ENCODE data around the gene CAPSL.
"Not testable (repeated sequence)": the region's sequence is repeated elsewhere in the genome, so short reads cannot be mapped to it uniquely, and the experiment has no call there.

Gene CAPSL

GRCh38 chr5:35870605-35871004 is 67.8 kb downstream of the CAPSL start:
- no peak for DNase-seq

DNA sequence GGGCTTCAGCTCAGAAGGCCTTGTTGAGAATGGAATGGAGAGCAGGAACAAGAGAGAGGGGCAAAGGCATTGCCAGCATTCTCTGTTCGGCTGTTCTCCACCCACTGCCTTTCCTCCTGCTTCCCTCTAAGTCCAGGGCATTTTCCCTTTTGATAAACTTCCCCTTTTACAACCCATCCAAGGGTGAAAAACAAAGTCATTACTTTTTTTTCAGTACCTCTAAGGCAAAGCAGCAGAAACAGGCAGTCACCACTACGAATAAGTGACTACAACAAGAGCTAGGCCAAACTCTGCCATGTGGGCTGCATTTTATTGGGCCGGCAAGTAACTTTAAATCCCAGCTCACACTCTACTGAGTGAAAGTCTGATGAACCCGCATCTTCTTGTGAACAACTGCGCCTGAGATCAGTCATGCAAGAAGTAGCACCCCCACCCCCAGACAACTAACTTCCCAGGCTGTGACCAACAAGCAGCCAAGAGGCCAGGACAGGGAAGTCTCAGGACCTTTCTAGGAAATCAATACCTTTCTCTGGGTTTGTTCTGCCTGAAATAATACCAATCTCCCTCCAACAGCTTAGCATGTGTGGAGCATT is 68.6 kb downstream of the CAPSL start:
- no peak for DNase-seq

DNA sequence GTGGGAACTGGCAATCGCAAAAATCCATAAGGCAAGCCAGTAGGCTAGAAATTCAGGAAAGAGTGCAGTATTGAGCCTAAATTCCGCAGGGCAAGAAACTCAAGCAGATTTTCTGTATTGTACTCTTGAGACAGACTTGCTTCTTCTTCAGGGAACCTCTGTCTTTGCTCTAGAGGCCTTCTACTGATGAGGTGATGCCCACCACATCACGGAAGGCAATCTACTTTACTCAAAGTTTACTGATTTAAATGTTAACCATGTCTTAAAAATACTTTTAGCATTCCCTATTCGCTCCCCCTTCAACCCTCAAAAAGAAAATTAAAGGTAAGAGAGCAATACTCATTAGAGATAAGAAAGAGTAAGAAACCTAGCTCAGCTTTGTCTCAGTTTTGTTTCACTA is 70.4 kb downstream of the CAPSL start:
- DNase-seq, result no peak

DNA sequence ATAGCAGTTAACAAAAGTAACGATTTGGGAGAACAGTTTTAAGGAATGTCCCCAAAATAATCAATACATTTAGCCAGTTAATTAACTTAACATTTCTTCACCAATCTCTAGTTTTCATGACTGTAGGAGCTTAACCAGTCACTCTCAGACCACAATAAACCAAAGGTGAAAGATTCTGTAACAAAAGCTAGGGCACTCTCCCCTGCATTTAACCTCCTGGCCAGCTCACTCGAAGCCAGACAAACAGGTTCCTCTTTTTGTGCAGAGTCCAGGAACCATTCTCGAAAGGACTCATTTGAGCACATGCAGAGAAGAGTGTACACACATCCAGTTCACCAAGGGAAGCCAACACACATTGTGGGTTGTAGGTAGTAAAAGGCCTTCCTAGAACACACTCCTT is 75.3 kb downstream of the CAPSL start:
- DNase-seq, result no peak

DNA sequence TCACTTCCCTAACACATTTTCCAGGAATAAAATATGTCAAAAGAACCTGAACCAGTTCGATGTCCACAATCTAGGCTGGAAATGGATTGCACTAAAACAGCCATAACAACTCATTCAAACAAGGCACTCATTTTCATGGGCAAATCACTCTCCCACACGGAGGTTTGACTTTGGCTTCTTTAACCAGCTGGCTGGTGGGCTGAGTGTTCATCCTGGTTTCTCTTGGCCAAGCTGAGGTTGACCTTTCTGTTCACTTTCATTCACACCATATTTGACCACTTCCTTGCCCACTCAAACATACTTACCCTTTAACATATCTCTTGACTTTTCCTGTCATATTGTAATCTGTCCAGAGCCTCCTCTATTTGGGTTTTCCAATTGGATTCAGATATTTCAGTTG is 76.3 kb downstream of the CAPSL start:
- no peak for DNase-seq

GRCh38 chr5:35861718-35862117 is 76.7 kb downstream of the CAPSL start:
- no peak for DNase-seq

DNA sequence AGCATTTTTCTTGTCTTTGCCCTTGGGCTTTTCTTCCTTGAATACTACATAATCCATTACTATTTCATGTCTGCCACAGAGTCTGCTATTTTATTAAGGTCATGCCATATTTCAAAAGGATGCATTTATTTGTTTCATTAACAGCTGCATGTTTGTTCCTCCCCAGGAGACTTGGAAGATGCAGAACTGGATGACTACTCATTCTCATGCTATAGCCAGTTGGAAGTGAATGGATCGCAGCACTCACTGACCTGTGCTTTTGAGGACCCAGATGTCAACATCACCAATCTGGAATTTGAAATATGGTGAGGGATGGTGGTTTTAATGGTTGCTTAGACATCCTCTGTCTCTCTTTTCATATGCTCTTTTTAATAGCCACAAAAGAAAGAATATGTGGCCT is 77.7 kb downstream of the CAPSL start:
- no peak for DNase-seq

DNA sequence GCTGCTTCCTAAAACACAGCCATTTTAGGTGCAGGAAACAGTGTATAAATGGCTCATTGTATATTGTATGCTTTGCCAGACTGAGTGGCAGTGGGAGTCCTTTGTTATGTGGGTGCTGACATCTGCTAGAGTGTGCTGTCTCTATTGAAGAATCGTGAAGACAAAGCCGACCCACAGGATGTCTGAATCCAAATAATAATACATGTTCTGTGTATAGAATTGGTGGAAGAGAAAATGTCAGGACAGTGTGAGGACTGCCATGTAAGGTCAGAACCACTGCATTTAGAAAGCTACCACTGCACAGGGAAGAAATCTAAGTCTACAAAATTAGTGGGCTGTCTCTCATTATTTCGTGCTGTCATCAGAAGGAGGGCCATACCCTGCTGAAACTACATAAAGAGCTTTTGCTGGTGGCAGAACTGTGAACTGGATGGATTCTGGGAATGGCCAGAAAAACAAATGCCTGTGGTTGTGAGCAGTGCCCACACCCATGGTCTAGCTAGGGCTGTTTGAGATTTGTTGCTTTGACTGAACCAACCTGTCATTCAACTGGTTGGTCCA is 79.2 kb downstream of the CAPSL start:
- no peak for DNase-seq

- no peak for DNase-seq
These were observed 80.7 kb downstream of the CAPSL start for GRCh38 chr5:35857606-35858205.

- no peak for DNase-seq
These were observed 81.6 kb downstream of the CAPSL start, which contains the start of gene IL7R for GRCh38 chr5:35856765-35857351. Gene IL7R (plus strand): TSS chr5:35856891. CDS start chr5:35856978, 87 bp downstream.

- DNase-seq, result not testable (repeated sequence)
These were observed 82.1 kb downstream of the CAPSL start for GRCh38 chr5:35856186-35856764.

DNA sequence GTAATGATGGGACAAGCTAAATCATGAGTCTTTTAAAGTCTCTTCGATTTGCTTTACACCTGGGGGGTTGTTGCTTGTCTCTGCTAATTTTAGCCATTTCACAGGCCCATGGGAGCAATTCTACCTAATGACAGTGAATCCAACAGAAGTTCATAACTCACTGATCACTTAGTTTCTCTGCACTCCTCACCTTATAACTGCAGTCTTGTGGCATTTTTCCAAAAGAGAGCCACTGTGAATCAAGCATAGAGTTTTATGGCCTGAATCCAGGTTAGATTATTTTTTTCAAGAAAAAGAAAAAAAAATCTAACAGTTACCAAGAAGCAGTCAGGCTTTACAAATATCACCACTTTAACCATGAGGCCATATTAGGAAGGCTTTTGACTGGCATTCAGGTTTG is 83.2 kb downstream of the CAPSL start:
- no peak for DNase-seq
